Measurements from ENCODE around the gene AFF2. TPM values are rescaled to one million over a fixed set of nuclear protein-coding genes. Genes with fewer than 3 reads are reported as not detected.

AFF2 gene
- total RNA-seq, 1 donor from 2014 or later = 0.27 TPM

DNA sequence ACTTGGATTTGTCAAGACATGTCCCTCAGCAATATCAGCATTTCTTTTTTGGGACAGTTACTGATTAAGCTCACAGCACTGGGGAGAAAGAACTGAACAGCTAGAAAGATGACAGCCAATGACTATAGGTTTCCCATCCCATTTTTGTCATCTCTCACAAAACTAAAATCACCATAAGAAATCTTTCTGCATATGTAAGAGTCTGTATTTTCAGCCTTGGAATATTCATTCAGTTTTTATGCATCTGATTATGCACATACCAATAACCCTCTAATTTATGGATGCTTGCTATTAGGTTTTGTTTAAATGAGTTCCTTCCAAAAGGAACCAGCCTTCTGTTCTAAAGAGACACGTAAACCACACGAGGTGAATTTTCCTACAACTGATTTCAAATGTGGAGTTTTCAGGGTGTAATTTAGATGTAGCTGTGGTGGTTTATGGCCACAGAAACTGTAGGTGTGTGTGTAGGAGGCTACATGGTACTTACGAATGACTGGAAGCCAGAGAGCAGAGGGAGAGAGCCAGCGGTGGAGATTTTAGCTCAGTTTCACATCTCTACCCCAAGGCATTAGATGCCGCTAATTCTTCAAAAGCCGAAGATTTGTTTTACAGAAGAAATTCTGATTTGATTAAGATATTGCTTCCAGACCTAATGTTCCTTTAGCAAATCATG lies 55.3 kb downstream of the AFF2 start:
- DNase-seq = no peak
- Histone ChIP-seq H3K27me3 (ENCODE audit: low read depth) (no peaks in the 10 kb centered on the region), H3K4me3 (no peak overlapping the region), H3K4me1 (no peaks in the 10 kb centered on the region), H3K9me3 (replicated peaks) (no peaks in the 10 kb centered on the region), H3K36me3 (no peaks in the 10 kb centered on the region), H3K27ac (replicated peaks) (no peak overlapping the region)
- TF ChIP-seq, protein P1, sequence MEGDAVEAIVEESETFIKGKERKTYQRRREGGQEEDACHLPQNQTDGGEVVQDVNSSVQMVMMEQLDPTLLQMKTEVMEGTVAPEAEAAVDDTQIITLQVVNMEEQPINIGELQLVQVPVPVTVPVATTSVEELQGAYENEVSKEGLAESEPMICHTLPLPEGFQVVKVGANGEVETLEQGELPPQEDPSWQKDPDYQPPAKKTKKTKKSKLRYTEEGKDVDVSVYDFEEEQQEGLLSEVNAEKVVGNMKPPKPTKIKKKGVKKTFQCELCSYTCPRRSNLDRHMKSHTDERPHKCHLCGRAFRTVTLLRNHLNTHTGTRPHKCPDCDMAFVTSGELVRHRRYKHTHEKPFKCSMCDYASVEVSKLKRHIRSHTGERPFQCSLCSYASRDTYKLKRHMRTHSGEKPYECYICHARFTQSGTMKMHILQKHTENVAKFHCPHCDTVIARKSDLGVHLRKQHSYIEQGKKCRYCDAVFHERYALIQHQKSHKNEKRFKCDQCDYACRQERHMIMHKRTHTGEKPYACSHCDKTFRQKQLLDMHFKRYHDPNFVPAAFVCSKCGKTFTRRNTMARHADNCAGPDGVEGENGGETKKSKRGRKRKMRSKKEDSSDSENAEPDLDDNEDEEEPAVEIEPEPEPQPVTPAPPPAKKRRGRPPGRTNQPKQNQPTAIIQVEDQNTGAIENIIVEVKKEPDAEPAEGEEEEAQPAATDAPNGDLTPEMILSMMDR (IDR thresholded peaks at IDR 0.05; ENCODE audit: borderline replicate concordance) = no peak
- intact Hi-C loops (cut with micrococcal nuclease) = no loop called here

DNA sequence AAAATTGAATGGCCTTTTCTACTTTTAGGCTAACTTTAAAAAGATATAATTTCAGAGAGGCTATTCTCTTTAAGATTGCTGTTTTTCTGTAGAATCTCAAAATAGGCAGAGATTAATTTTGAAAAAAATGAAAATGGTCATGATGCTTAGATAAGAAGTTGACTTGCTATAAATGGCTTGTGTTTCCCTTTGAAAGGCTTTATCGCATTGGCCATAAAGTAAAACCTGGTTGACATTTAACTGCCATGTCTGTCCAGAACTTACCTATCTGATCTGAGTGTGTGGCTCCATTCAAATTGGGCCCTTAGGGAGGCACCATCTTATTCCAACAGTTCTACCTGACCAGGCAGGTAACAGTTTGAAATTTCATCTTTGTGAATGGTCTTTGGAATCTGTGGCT lies 56.1 kb downstream of the AFF2 start:
- intact Hi-C loops (cut with micrococcal nuclease) = no loop called here
- no peak for DNase-seq
- no peak overlapping the region for H3K27ac ChIP-seq (replicated peaks)
- no peaks in the 10 kb centered on the region for H3K36me3 ChIP-seq
- no peaks in the 10 kb centered on the region for H3K27me3 ChIP-seq (ENCODE audit: low read depth)
- no peaks in the 10 kb centered on the region for H3K9me3 ChIP-seq (replicated peaks)
- TF ChIP-seq, protein P1 (IDR thresholded peaks at IDR 0.05; ENCODE audit: borderline replicate concordance) = no peak
- no peak overlapping the region for H3K4me3 ChIP-seq
- H3K4me1 ChIP-seq = no peaks in the 10 kb centered on the region

DNA sequence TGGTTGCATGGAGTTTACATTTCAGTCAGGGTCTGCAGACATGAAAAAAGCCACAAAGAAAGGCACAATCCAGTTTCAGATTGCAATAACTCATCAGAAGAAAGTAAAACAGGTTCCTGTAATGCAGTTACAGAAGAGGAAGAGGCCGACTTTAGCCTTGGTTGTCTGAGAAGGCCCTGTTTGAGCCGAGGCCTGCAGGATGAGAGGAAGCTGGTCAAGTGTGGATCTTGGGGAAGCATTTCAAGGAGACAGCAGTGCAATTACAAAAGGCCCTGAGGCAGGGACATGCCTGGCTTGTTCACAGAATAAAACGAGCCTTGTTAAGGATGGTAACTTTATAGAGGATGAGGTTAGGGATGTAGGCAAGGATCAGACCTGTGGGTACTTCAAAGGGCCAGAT lies 62.4 kb downstream of the AFF2 start:
- H3K36me3 ChIP-seq = no peaks in the 10 kb centered on the region
- DNase-seq = no peak

DNA sequence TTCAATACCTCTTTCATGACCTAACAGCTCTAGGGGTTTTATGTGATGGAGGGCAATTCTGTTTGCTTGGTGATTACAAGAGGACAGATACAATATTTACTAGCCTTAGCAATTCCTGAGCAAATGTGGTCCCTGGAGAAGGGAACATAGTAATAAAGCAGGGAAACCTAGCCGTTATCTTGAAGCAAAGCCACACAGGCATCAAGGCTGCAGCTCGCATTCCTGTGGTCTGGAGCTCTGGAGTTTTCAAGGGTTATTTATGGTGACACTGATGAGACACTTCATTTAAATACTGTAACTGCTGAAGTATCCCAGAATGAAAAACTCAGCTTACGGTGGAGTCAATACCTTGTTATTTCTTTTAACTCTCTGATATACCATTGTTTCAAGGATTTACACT lies 66.8 kb downstream of the AFF2 start:
- Histone ChIP-seq H3K9me3 (replicated peaks) (no peaks in the 10 kb centered on the region), H3K27ac (replicated peaks) (no peak overlapping the region), H3K27me3 (ENCODE audit: low read depth) (no peaks in the 10 kb centered on the region), H3K36me3 (no peaks in the 10 kb centered on the region), H3K4me3 (no peak overlapping the region), H3K4me1 (no peaks in the 10 kb centered on the region)
- intact Hi-C loops (cut with micrococcal nuclease) = no loop called here
- no peak for DNase-seq
- TF ChIP-seq, protein P1 (IDR thresholded peaks at IDR 0.05; ENCODE audit: borderline replicate concordance) = no peak

More for the DNA sequence above, 62.4 kb downstream of the AFF2 start:
- Histone ChIP-seq H3K4me1 (no peaks in the 10 kb centered on the region), H3K4me3 (no peak overlapping the region), H3K27me3 (ENCODE audit: low read depth) (no peaks in the 10 kb centered on the region), H3K27ac (replicated peaks) (no peak overlapping the region), H3K9me3 (replicated peaks) (no peaks in the 10 kb centered on the region)
- TF ChIP-seq, protein P1 (IDR thresholded peaks at IDR 0.05; ENCODE audit: borderline replicate concordance) = no peak
- intact Hi-C loops (cut with micrococcal nuclease) = no loop called here

DNA sequence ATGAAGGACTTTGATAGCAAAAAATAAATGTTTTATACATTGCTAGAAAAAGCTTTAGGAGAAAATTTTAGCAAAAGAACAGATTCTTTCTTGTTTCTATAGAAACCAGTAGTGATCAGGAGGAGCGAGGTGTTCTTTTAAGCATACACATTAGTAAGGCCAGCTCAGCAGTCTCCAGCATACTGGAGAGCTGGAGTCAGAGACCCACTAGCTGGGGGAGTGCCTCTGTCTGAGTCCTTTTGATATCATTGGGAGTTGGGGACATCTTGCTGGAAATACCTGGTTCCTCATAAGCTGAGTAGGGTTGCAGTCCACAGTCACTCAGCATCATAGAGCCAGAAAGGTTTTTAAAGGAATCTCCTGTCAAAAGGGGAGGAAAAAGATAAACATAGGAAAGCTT lies 67.4 kb downstream of the AFF2 start:
- intact Hi-C loops (cut with micrococcal nuclease) = no loop called here
- TF ChIP-seq, protein P1 (IDR thresholded peaks at IDR 0.05; ENCODE audit: borderline replicate concordance) = no peak

More for the DNA sequence above, 67.4 kb downstream of the AFF2 start:
- H3K9me3 ChIP-seq (replicated peaks) = no peaks in the 10 kb centered on the region
- H3K36me3 ChIP-seq = no peaks in the 10 kb centered on the region
- H3K4me1 ChIP-seq = no peaks in the 10 kb centered on the region
- no peaks in the 10 kb centered on the region for H3K27me3 ChIP-seq (ENCODE audit: low read depth)
- DNase-seq = no peak
- H3K4me3 ChIP-seq = no peak overlapping the region
- no peak overlapping the region for H3K27ac ChIP-seq (replicated peaks)

Measured in left ventricle myocardium inferior (tissue), 1 donor.